Measurements from ENCODE around the gene ARHGEF12. TPM values are rescaled to one million over a fixed set of nuclear protein-coding genes. Genes with fewer than 3 reads are reported as not detected.
A peak's percentile ranks its signal among the peaks of the same experiment; 100 is the strongest.

Gene ARHGEF12
- total RNA-seq, 1 donor from 2014 or later, result 114 TPM

GRCh38 chr11:120303004-120303637 is 33.1 kb upstream of the ARHGEF12 start:
- Mint-ChIP-seq H3K27ac (ENCODE audit: unreplicated experiment) (no peak overlapping the region), H3K4me3 (ENCODE audit: unreplicated experiment) (no peak overlapping the region), H3K36me3 (ENCODE audit: unreplicated experiment) (no peaks in the 10 kb centered on the region), H3K9me3 (ENCODE audit: unreplicated experiment) (no peaks in the 10 kb centered on the region), H3K4me1 (ENCODE audit: unreplicated experiment) (peaks cover 6% of the 10 kb centered on the region), H3K27me3 (ENCODE audit: unreplicated experiment) (peaks cover 16% of the 10 kb centered on the region)
- TF ChIP-seq CTCF (IDR thresholded peaks at IDR 0.05), result peak; percentile 89
- DNase-seq (ENCODE audit: extremely low spot score, unreplicated experiment), result no peak

- Mint-ChIP-seq H3K4me3 (ENCODE audit: unreplicated experiment) (no peak overlapping the region), H3K9me3 (ENCODE audit: unreplicated experiment) (no peaks in the 10 kb centered on the region)
- no peak for DNase-seq (ENCODE audit: extremely low spot score, unreplicated experiment)
These were observed 31.7 kb upstream of the ARHGEF12 start for GRCh38 chr11:120304526-120304925.

GRCh38 chr11:120305286-120305685 is 30.9 kb upstream of the ARHGEF12 start:
- no peaks in the 10 kb centered on the region for H3K36me3 Mint-ChIP-seq (ENCODE audit: unreplicated experiment)
- no peak for TF ChIP-seq CTCF (IDR thresholded peaks at IDR 0.05)
- H3K4me3 Mint-ChIP-seq (ENCODE audit: unreplicated experiment), result no peak overlapping the region
- H3K9me3 Mint-ChIP-seq (ENCODE audit: unreplicated experiment), result no peaks in the 10 kb centered on the region
- H3K4me1 Mint-ChIP-seq (ENCODE audit: unreplicated experiment), result peaks cover 6% of the 10 kb centered on the region
- no peak for DNase-seq (ENCODE audit: extremely low spot score, unreplicated experiment)
- H3K27me3 Mint-ChIP-seq (ENCODE audit: unreplicated experiment), result peaks cover 6% of the 10 kb centered on the region
- no peak overlapping the region for H3K27ac Mint-ChIP-seq (ENCODE audit: unreplicated experiment)

More at GRCh38 chr11:120304526-120304925, 31.7 kb upstream of the ARHGEF12 start:
- peaks cover 6% of the 10 kb centered on the region for H3K4me1 Mint-ChIP-seq (ENCODE audit: unreplicated experiment)
- H3K27me3 Mint-ChIP-seq (ENCODE audit: unreplicated experiment), result peaks cover 9% of the 10 kb centered on the region
- no peaks in the 10 kb centered on the region for H3K36me3 Mint-ChIP-seq (ENCODE audit: unreplicated experiment)
- no peak for TF ChIP-seq CTCF (IDR thresholded peaks at IDR 0.05)
- H3K27ac Mint-ChIP-seq (ENCODE audit: unreplicated experiment), result no peak overlapping the region

GRCh38 chr11:120306519-120307242 is 29.5 kb upstream of the ARHGEF12 start:
- DNase-seq (ENCODE audit: extremely low spot score, unreplicated experiment), result no peak
- Mint-ChIP-seq H3K27me3 (ENCODE audit: unreplicated experiment) (peaks cover 5% of the 10 kb centered on the region), H3K4me3 (ENCODE audit: unreplicated experiment) (no peak overlapping the region), H3K9me3 (ENCODE audit: unreplicated experiment) (no peaks in the 10 kb centered on the region), H3K27ac (ENCODE audit: unreplicated experiment) (no peak overlapping the region), H3K36me3 (ENCODE audit: unreplicated experiment) (no peaks in the 10 kb centered on the region), H3K4me1 (ENCODE audit: unreplicated experiment) (peaks cover 6% of the 10 kb centered on the region)
- peak; percentile 59 for TF ChIP-seq CTCF (IDR thresholded peaks at IDR 0.05)

GRCh38 chr11:120307476-120307875 is 28.7 kb upstream of the ARHGEF12 start:
- TF ChIP-seq CTCF (IDR thresholded peaks at IDR 0.05), result no peak
- peaks cover 6% of the 10 kb centered on the region for H3K4me1 Mint-ChIP-seq (ENCODE audit: unreplicated experiment)
- DNase-seq (ENCODE audit: extremely low spot score, unreplicated experiment), result no peak
- peaks cover 2% of the 10 kb centered on the region for H3K27me3 Mint-ChIP-seq (ENCODE audit: unreplicated experiment)
- H3K27ac Mint-ChIP-seq (ENCODE audit: unreplicated experiment), result no peak overlapping the region
- H3K36me3 Mint-ChIP-seq (ENCODE audit: unreplicated experiment), result no peaks in the 10 kb centered on the region
- no peaks in the 10 kb centered on the region for H3K9me3 Mint-ChIP-seq (ENCODE audit: unreplicated experiment)
- H3K4me3 Mint-ChIP-seq (ENCODE audit: unreplicated experiment), result no peak overlapping the region

Measured in osteocyte (in vitro differentiated cells).